VCaP (cell line): Measurements from ENCODE around the gene ACTR8.

ENCODE experiments used
- H3K27ac ChIP-seq: fragments of 450-650 bp; 2 replicates; pipeline ENCODE4 v1.5.1; 2017
- CTCF ChIP-seq: fragments of 450-650 bp; conservative IDR thresholded peaks from 2 replicates; pipeline ENCODE4 v1.5.1; 2017; ENCODE audit warnings: mild to moderate bottlenecking, moderate library complexity

The ACTR8 gene

DNA sequence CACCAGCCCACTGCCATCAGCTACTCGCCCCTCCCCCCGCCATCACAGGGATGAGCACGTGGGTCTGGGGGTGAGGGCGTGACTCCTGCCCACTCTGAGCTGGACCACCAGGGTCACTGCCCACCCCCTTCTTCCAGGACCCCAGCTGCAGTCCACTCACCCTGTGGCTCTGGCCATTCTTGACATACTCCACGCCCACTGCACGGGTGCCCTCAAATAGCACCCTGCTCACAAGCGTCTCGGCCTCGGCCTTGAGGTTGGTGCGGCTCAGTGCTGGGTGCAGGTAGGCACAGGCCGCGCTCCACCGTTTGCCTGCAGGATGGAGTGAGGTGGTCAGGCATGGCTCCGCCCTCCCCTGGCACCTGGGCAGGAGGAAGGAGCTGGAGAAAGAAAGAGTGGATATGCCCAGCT lies 59.6 kb downstream of the ACTR8 start:
- no peak overlapping the region for H3K27ac ChIP-seq

DNA sequence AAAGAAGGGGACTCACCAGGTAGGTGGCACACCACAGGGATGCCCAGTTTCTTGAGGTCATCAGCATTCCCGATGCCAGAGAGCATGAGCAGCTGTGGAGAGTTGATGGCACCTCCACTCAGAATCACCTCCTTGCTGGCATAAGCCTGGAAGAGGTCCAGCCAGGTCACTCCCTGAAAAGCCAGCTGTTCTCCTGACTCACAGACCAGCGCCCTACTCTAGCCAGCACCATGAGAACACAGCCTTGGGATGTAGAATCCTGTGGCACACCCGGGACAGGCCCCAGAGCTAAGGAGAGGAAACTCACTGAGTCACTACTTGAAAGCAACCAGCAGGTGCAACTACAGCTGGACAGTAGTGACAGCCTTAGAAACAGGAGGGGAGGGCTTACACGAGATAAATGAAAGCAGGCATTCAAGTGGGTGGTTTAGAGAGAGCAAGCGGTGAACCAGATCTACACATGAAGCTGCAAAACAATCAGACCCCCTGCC lies 60.3 kb downstream of the ACTR8 start:
- TF ChIP-seq CTCF: no peak
- no peak overlapping the region for H3K27ac ChIP-seq

More for the DNA sequence above, 59.6 kb downstream of the ACTR8 start:
- TF ChIP-seq CTCF: no peak

DNA sequence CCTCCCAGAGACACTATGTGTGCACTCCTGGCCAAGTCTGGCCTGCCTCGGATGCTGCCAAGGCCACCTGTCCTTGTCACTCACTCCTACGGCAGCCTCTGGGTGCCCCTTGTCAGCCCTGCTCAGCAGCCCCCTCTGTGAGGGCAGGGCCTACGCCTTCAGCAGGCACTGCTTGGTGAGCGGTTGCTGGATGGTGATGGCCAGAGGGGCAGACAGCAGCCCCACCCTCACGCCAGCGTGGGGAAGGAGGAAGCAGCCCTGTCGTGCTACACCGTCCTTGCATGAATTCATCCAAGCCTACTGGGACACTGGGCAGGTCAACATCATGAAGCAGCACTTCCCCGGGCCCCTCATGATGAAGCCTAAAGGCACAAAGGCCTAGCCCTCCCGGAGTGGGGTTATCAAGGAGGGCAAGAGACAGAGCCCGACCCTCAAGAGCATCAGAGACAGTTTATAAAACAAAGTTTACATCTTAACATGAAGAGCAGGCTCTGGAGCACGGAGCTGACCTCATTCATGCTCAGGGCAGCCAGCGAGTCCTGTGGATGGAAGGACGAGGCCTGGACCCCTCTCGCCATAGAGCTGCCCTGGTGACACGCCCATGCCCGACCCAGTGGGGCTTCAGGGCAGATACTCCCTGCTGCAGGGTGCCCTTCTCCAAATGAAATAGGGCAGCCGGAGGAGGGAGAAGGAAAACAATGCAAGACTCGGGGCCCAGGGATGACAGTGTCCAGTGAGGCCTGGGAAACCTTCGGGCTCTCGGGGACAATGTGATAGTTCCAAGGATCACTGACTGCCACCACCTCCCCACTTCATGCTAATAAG lies 61.0 kb downstream of the ACTR8 start:
- TF ChIP-seq CTCF: no peak
- H3K27ac ChIP-seq: no peak overlapping the region

- TF ChIP-seq CTCF: no peak
- no peak overlapping the region for H3K27ac ChIP-seq
Observed at GRCh38 chr3:53820084-53820483, 61.9 kb downstream of the ACTR8 start.

DNA sequence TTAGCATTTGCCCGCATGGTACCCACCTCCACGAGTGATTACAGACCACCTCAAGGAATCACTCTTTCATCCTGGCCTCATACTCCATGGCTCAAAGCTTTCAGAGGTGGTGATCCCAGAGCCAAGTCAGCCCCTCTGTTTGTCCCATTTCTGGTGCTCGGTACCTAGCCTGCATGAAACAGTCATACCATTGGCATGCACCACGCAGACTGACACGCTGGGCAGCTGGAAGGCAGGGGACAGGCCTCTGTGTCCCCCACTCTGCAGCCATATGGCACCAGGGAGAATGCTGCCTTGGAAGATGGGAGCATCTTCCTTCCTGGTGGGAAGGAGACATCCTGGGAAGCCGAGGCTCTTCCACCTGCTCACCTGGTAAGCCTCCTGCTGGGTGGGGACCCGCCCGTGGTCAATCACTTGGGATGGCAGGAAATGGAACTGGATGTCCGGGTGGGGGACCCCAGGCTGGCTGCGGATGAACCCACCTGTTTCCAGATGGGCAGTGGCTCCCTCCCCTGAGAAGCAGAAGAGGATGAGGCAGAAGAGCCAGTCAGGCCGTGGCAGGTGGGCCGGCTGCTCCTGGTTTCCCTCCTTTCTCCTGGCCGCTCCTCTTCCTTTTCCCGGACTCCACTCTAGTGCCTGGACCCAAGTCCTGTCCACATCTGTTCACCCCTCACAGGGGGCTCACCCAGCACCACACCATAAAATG lies 62.6 kb downstream of the ACTR8 start:
- no peak overlapping the region for H3K27ac ChIP-seq
- TF ChIP-seq CTCF: no peak

GRCh38 chr3:53818221-53819162 lies 63.5 kb downstream of the ACTR8 start:
- H3K27ac ChIP-seq: no peak overlapping the region
- no peak for TF ChIP-seq CTCF
